Small intestine (tissue), 7 donors: ENCODE data around the gene PNMA8B. TPM values are rescaled to one million over a fixed set of nuclear protein-coding genes. Genes with fewer than 3 reads are reported as not detected.

Source experiments
- DNase-seq, 2 donors: peaks; one replicate each; pipeline versions ENCODE4 v3.0.0 to v3.0.0-alpha.2; 2013
- FAIRE-seq: peaks from 2 replicates; lab custom pipeline; 2012; peaks lifted over from hg19 to GRCh38; lab: Jason Lieb, UNC
- H3K27ac ChIP-seq, 3 donors: one replicate each; pipeline ENCODE4 v1.5.1; 2013; ENCODE audit warnings: low read length in 2 of 3, mild to moderate bottlenecking in 2 of 3, control low read depth in 1 of 3, inconsistent platforms in 1 of 3, low read depth in 1 of 3, moderate library complexity in 1 of 3
- H3K27me3 ChIP-seq, 3 donors: one replicate each; pipeline ENCODE4 v1.6.1; 2013; ENCODE audit warnings: low read length in 3 of 3, inconsistent platforms in 1 of 3; ENCODE audit not compliant: control insufficient read depth in 3 of 3, insufficient read depth in 3 of 3
- H3K36me3 ChIP-seq, 3 donors: one replicate each; pipeline ENCODE4 v1.6.1; 2013; ENCODE audit warnings: low read length in 3 of 3, inconsistent platforms in 1 of 3, low read depth in 1 of 3, mild to moderate bottlenecking in 1 of 3, moderate library complexity in 1 of 3; ENCODE audit not compliant: control insufficient read depth in 3 of 3, insufficient read depth in 2 of 3
- H3K4me1 ChIP-seq, 3 donors: one replicate each; pipeline ENCODE4 v1.6.1; 2013; ENCODE audit warnings: low read length in 2 of 3, inconsistent platforms in 1 of 3, low read depth in 1 of 3, mild to moderate bottlenecking in 1 of 3, moderate library complexity in 1 of 3; ENCODE audit not compliant: control insufficient read depth in 3 of 3, insufficient read depth in 2 of 3
- H3K4me3 ChIP-seq, 3 donors: one replicate each; pipeline ENCODE4 v1.5.1; 2013; ENCODE audit warnings: low read length in 3 of 3, control low read depth in 1 of 3, inconsistent platforms in 1 of 3, low read depth in 1 of 3, mild to moderate bottlenecking in 1 of 3, moderate library complexity in 1 of 3
- H3K9me3 ChIP-seq, 2 donors: one replicate each; pipeline ENCODE4 v1.6.1; 2013; ENCODE audit warnings: low read depth in 1 of 2, low read length in 1 of 2; ENCODE audit not compliant: control insufficient read depth in 2 of 2, insufficient read depth in 1 of 2
- WGBS, 3 donors: extraction: QIAGEN DNeasy Blood & Tissue Kit; methylation state at CpG; one replicate each; pipeline ENCODE4 v1.1.7; 2013; 5-methylcytosine and 5-hydroxymethylcytosine counted together
- polyA plus RNA-seq, 4 donors: library from polyadenylated mRNA; stranded (reverse) in 3 of 4; unstranded in 1 of 4; fragments of 200-250 nt in 3 of 4; fragments of 120-200 nt in 1 of 4; gene quantifications; one replicate each; pipeline versions ENCODE4 v1.2.1 to v1.2.3, GENCODE V29; 2013
- donor health status: healthy with polysubstance abuse.
- donor health status: control.
- donor health status: control.
- donor health status: Bipolar disorder and iron deficiency.
- donor health status: healthy.

PNMA8B gene
- polyA plus RNA-seq, 4 donors: 1.0 to 1.3 TPM; not detected in 2

GRCh38 chr19:46478356-46478986 lies 17.2 kb downstream of the PNMA8B start:
- Histone ChIP-seq H3K27me3 (peaks cover 0 to 2% (median 0%) of the 10 kb centered on the region in 3 donors), H3K36me3 (no peaks in the 10 kb centered on the region), H3K9me3 (no peaks in the 10 kb centered on the region), H3K4me3 (no peak overlapping the region), H3K27ac (no peak overlapping the region), H3K4me1 (peaks cover 0 to 2% (median 0%) of the 10 kb centered on the region in 3 donors)
- FAIRE-seq (no peak), DNase-seq (no peak)
- whole genome bisulfite sequencing, 3 donors: 41 to 50% (median 46%) methylated on average over 4 of the region's 4 CpGs

- peaks cover 0 to 13% (median 0%) of the 10 kb centered on the region in 3 donors for H3K4me1 ChIP-seq
- no peak overlapping the region for H3K4me3 ChIP-seq
- WGBS, 3 donors: 59 to 72% (median 62%) methylated on average over 2 of the region's 2 CpGs
- no peaks in the 10 kb centered on the region for H3K9me3 ChIP-seq
- FAIRE-seq: no peak
- no peaks in the 10 kb centered on the region for H3K36me3 ChIP-seq
- H3K27me3 ChIP-seq: peaks cover 0 to 19% (median 12%) of the 10 kb centered on the region in 3 donors
- no peak for DNase-seq
- H3K27ac ChIP-seq: no peak overlapping the region
Observed at GRCh38 chr19:46475986-46476385, 19.7 kb downstream of the PNMA8B start.

- peaks cover 0 to 11% (median 0%) of the 10 kb centered on the region in 3 donors for H3K4me1 ChIP-seq
- FAIRE-seq (no peak), DNase-seq (no peak)
- WGBS, 3 donors: 81 to 86% (median 82%) methylated on average over 8 of the region's 8 CpGs
- no peaks in the 10 kb centered on the region for H3K9me3 ChIP-seq
- no peak overlapping the region for H3K27ac ChIP-seq
- H3K27me3 ChIP-seq: peaks cover 0 to 28% (median 12%) of the 10 kb centered on the region in 3 donors
- no peak overlapping the region for H3K4me3 ChIP-seq
- H3K36me3 ChIP-seq: no peaks in the 10 kb centered on the region
Observed at GRCh38 chr19:46474211-46474610, 21.5 kb downstream of the PNMA8B start.

- Histone ChIP-seq H3K4me1 (peaks cover 0 to 11% (median 0%) of the 10 kb centered on the region in 3 donors), H3K4me3 (no peak overlapping the region), H3K9me3 (no peaks in the 10 kb centered on the region), H3K36me3 (no peaks in the 10 kb centered on the region), H3K27ac (no peak overlapping the region), H3K27me3 (peaks cover 0 to 28% (median 12%) of the 10 kb centered on the region in 3 donors)
- FAIRE-seq (no peak), DNase-seq (no peak)
- 75 to 82% (median 77%) methylated on average over 4 of the region's 4 CpGs for WGBS, 3 donors
Observed at GRCh38 chr19:46472592-46472991, 23.1 kb downstream of the PNMA8B start.

- Histone ChIP-seq H3K4me3 (peak overlapping the region in 1 of 3 donors; percentile 41), H3K36me3 (no peaks in the 10 kb centered on the region), H3K27me3 (peaks cover 0 to 28% (median 12%) of the 10 kb centered on the region in 3 donors), H3K4me1 (peaks cover 0 to 11% (median 0%) of the 10 kb centered on the region in 3 donors), H3K9me3 (no peaks in the 10 kb centered on the region), H3K27ac (peak overlapping the region in 2 of 3 donors; percentile 14 to 48)
- FAIRE-seq (no peak), DNase-seq (no peak)
- WGBS, 3 donors: 50 to 59% (median 58%) methylated on average over 11 of the region's 11 CpGs
Observed at GRCh38 chr19:46471811-46472543, 23.7 kb downstream of the PNMA8B start.

GRCh38 chr19:46471116-46471733 lies 24.4 kb downstream of the PNMA8B start, which contains the start of gene PNMA8A:
TSS of gene PNMA8A (minus strand) at chr19:46471563. CDS start at chr19:46471035, 528 bp downstream.
- peaks cover 0 to 11% (median 0%) of the 10 kb centered on the region in 3 donors for H3K4me1 ChIP-seq
- peak in 1 of 2 donors; percentile 58 for DNase-seq
- peak within 1 kb of the TSS in 2 of 3 donors; percentile 14 to 48 for H3K27ac ChIP-seq
- H3K27me3 ChIP-seq: peaks cover 0 to 28% (median 12%) of the 10 kb centered on the region in 3 donors
- no peaks in the 10 kb centered on the region for H3K9me3 ChIP-seq
- peak within 1 kb of the TSS in 1 of 3 donors; percentile 41 for H3K4me3 ChIP-seq
- H3K36me3 ChIP-seq: no peaks in the 10 kb centered on the region
- 3 to 8% (median 5%) methylated on average over 35 to 57 of the region's 57 CpGs for WGBS, 3 donors
- no peak for FAIRE-seq

GRCh38 chr19:46470376-46470775 lies 25.3 kb downstream of the PNMA8B start:
- FAIRE-seq (no peak), DNase-seq (no peak)
- Histone ChIP-seq H3K4me3 (no peak overlapping the region), H3K9me3 (no peaks in the 10 kb centered on the region), H3K4me1 (peaks cover 0 to 11% (median 0%) of the 10 kb centered on the region in 3 donors), H3K27me3 (peaks cover 0 to 28% (median 12%) of the 10 kb centered on the region in 3 donors), H3K36me3 (no peaks in the 10 kb centered on the region), H3K27ac (no peak overlapping the region)
- 81 to 86% (median 86%) methylated on average over 10 of the region's 10 CpGs for WGBS, 3 donors

- H3K4me1 ChIP-seq: peaks cover 0 to 11% (median 0%) of the 10 kb centered on the region in 3 donors
- H3K36me3 ChIP-seq: no peaks in the 10 kb centered on the region
- no peak overlapping the region for H3K27ac ChIP-seq
- no peak for DNase-seq
- H3K27me3 ChIP-seq: peaks cover 0 to 28% (median 12%) of the 10 kb centered on the region in 3 donors
- no peak overlapping the region for H3K4me3 ChIP-seq
- H3K9me3 ChIP-seq: no peaks in the 10 kb centered on the region
- WGBS, 3 donors: 83 to 93% (median 90%) methylated on average over 17 to 18 of the region's 18 CpGs
- FAIRE-seq: no peak
Observed at GRCh38 chr19:46469541-46470185, 26.0 kb downstream of the PNMA8B start.
